HG02885 (cell line): ENCODE data around the gene ALOX12B.
"Not testable (repeated sequence)": the region's sequence is repeated elsewhere in the genome, so short reads cannot be mapped to it uniquely, and the experiment has no call there.

Experiments used
- ATAC-seq: cut with Tn5 transposase; IDR thresholded peaks from one replicate; pipeline ENCODE4 v1.9.1; 2021; ENCODE audit warnings: mild to moderate bottlenecking; ENCODE audit not compliant: unreplicated experiment, poor library complexity

The ALOX12B gene

GRCh38 chr17:8091033-8091687, 3.6 kb upstream of the ALOX12B start:
- no peak for ATAC-seq

- no peak for ATAC-seq
Observed at GRCh38 chr17:8089728-8090127, 2.2 kb upstream of the ALOX12B start.

- no peak for ATAC-seq
Observed at GRCh38 chr17:8087952-8088230, 375 bp upstream of the ALOX12B start.

GRCh38 chr17:8084250-8084649, 3.3 kb downstream of the ALOX12B start:
- no peak for ATAC-seq

- ATAC-seq, result no peak
Observed at GRCh38 chr17:8082292-8082691, 5.2 kb downstream of the ALOX12B start.

GRCh38 chr17:8081876-8082275, 5.6 kb downstream of the ALOX12B start:
- ATAC-seq, result no peak

- ATAC-seq, result no peak
Observed at GRCh38 chr17:8080799-8081219, 6.7 kb downstream of the ALOX12B start.

GRCh38 chr17:8080208-8080798, 7.2 kb downstream of the ALOX12B start:
- no peak for ATAC-seq

GRCh38 chr17:8079291-8080207, 8.0 kb downstream of the ALOX12B start:
- peak; percentile 48 for ATAC-seq

GRCh38 chr17:8077939-8078338, 9.6 kb downstream of the ALOX12B start:
- ATAC-seq, result not testable (repeated sequence)

- no peak for ATAC-seq
Observed at GRCh38 chr17:8076502-8077266, 10.8 kb downstream of the ALOX12B start.

GRCh38 chr17:8075574-8076342, 11.8 kb downstream of the ALOX12B start:
- no peak for ATAC-seq

GRCh38 chr17:8075081-8075480, 12.4 kb downstream of the ALOX12B start:
- no peak for ATAC-seq

GRCh38 chr17:8074554-8074953, 13.0 kb downstream of the ALOX12B start:
- ATAC-seq, result no peak

- ATAC-seq, result no peak
Observed at GRCh38 chr17:8073627-8074484, 13.7 kb downstream of the ALOX12B start.

- ATAC-seq, result no peak
Observed at GRCh38 chr17:8072729-8073461, 14.6 kb downstream of the ALOX12B start.

GRCh38 chr17:8072341-8072728, 15.2 kb downstream of the ALOX12B start:
- no peak for ATAC-seq

- ATAC-seq, result no peak
Observed at GRCh38 chr17:8071496-8071895, 16.0 kb downstream of the ALOX12B start.

GRCh38 chr17:8069587-8069860, 18.0 kb downstream of the ALOX12B start:
- ATAC-seq, result no peak
